Adrenal gland (tissue), 5 donors: ENCODE data around the gene SLU7.

ENCODE experiments used
- POLR2A ChIP-seq, 2 donors: fragments of 450-650 bp; IDR thresholded peaks; one replicate each; pipeline ENCODE4 v1.6.1; 2017; ENCODE audit warnings: antibody characterized with exemption in 2 of 2, mild to moderate bottlenecking in 2 of 2, moderate library complexity in 1 of 2
- TF ChIP-seq, protein P1 (sequence below), 6 experiments: fragments of 450-650 bp in 4 of 6; fragments of 200-600 bp in 2 of 6; sonication (generic) in 1 of 6; IDR thresholded peaks; 1 replicate in 5 of 6; 2 replicates in 1 of 6; pipeline versions ENCODE4 v1.5.1 to v1.8.0; 2016 to 2021; ENCODE audit warnings: antibody characterized with exemption in 6 of 6, mild to moderate bottlenecking in 2 of 6, moderate library complexity in 1 of 6
- donor health status: DM: no; HTN: no; CAD: no.

DNA sequence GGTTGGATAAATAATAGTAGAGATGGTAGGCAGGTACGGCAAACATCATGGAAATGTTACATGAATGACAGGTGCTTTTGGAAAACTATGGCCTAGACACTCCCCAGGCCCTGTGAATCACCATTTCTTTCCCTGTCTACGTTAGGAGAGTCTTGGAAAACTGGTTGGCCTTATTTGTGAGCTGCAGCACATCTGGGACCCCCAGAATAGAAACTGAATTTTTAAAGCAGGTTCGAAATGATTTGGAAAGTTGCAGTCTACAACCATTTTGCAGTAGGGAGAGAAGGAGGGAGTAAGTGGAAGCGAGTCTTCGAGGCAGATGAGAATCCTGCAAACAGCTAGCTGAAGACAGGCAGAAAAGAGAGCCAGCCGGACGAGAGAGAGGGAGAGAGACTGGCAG lies 61.5 kb downstream of the SLU7 start:
- TF ChIP-seq, protein P1, sequence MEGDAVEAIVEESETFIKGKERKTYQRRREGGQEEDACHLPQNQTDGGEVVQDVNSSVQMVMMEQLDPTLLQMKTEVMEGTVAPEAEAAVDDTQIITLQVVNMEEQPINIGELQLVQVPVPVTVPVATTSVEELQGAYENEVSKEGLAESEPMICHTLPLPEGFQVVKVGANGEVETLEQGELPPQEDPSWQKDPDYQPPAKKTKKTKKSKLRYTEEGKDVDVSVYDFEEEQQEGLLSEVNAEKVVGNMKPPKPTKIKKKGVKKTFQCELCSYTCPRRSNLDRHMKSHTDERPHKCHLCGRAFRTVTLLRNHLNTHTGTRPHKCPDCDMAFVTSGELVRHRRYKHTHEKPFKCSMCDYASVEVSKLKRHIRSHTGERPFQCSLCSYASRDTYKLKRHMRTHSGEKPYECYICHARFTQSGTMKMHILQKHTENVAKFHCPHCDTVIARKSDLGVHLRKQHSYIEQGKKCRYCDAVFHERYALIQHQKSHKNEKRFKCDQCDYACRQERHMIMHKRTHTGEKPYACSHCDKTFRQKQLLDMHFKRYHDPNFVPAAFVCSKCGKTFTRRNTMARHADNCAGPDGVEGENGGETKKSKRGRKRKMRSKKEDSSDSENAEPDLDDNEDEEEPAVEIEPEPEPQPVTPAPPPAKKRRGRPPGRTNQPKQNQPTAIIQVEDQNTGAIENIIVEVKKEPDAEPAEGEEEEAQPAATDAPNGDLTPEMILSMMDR (IDR thresholded peaks at IDR 0.05) = no peak
- no peak for TF ChIP-seq POLR2A (IDR thresholded peaks at IDR 0.05)
